Activated naive CD4-positive, alpha-beta T cell treated with anti-CD3 and anti-CD28 coated beads, Interleukin-2, amount 50 U/mL, for 16 hours (primary cell): Measurements from ENCODE around the gene BMF.

Experiments used
- DNase-seq: peaks from one replicate; pipeline ENCODE4 v3.0.0-alpha.2; 2020

Gene BMF

DNA sequence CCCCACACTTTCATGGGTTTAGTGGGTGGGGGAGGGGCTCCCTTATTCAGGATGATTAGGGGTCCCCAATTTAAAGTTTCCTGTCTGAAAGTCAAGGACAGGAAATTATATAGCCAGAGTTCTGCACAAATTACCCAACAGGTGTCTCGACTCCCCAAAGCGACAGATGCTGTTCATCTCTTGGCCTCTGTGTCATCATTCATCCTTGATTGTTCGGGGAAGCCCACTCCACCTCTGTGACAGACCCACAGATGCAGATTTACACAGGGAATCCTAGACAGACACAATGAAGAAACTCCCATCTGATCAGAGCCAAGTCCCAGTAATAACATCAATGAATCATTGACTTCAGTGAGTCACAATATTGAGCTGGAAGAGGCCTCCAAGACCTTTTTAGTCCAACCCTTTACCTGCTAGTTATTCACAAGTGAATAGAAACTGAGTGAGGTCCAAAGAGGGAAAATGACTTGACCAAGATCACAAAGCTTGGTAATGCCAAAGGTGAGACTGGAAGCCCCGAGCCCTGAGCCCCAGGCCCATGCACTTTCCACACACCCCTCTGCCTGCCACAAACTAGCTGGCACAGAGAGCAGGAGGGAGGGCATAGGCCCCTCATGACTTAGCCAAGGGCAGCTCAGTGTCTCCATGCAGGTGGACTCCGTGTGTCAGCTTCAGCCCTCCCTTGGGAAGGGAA lies 61.8 kb downstream of the BMF start:
- DNase-seq = no peak

DNA sequence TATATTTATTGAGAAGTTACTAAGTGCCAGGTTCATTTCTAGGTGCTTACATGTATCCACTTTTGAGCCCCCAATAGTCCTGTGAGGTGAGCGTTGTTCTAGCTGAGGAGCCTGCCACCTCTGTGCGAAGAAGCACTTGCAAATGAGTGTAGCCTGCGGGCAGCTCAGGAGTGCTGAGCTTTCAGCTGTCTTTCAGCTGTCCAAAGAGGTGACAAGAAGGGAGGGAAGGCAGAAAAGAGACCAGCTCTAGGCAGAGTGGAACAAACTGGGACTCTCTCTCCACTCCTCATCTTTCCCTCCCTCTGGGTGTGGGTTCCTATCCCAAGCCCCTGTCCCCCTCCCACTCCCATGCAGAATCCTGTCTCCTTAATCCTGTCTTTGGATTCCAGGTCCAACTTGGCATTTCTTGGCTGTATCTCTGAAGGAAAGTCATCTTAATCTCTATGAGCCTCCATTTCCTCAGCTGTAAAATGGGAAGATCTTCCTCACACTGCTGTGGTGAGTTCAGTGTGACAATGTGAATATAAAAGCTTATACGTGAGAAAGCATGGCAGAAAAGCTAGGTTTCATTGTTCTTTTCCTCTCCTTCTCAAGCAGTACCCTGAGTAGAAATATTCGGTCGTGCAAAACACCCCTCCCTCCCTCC lies 63.0 kb downstream of the BMF start:
- DNase-seq = no peak

DNA sequence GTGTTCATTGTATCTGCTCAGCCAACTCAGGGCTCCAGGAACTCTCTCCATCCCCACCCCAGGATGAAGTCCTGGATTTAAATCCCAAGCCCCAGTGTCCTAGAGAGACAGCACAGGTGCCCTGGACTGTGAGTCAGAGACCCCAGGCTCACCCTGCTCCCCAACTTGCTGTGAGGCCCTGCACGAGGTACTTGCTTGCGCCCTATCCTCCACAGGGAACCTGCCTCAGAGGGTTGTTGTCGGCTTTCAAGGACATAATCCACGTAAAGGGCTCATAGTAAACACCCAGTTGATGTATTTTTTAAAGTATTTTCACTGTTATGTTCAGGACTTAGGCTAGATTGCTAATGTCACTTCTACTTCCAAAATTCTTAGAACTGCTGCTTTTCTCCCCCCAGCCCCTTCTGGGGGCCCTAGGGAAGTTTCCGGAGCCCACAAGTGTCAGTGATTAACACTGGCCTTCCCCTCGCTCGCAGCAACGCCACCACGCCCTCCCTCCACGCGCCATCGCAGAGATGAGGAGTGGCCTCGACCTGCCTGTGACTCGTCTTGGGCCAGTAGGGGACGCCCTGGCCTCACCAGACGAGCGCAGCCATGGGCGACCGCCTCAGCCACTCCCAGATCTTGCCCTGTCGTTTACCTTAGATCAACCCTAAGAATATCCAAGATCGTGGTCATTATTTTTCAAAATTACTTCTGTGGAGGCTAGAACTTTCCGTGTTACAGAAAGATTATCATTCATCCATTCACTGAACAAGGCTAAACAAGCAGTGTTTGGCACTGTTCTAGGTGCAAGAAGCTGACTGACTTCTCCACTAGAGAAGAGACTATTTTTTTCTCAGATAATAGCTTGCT lies 63.7 kb downstream of the BMF start:
- DNase-seq = peak; percentile 87

DNA sequence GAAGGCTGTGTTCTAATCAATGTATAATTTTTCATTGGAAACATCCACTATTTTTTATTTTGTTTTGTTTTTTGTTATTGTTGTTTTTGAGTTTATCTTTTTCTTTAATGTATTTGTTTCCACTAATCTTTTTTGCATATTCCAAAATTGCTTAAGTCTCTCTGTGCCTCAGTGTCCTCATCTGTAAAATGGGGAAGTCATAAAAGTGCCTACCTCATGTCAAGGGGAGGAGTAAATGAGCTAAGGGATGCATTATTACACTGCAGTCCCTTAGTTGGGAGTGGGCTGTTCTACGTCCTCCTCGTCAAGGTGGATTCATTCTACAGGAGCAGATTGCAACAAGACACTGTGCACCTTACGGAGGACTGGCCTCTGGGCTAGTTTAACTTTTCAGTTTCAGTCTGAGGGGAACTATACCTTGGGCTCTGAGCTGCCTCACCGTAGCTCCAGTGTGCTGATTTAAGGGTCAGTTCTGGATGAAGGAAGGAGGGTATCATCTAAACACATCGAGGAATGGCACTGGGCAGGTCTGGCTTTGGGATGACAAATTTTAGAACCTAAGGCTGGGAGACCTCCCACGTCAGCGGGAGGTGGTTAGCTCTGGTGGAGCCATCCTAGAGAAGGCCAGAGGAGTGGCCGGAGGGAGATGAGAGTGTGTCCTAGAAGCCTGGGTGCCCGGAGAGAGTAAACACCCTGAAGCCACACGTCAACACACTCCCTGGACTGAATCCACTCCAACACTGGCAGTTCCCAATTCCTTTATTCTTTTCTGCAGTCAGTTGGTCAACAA lies 64.6 kb downstream of the BMF start:
- no peak for DNase-seq

DNA sequence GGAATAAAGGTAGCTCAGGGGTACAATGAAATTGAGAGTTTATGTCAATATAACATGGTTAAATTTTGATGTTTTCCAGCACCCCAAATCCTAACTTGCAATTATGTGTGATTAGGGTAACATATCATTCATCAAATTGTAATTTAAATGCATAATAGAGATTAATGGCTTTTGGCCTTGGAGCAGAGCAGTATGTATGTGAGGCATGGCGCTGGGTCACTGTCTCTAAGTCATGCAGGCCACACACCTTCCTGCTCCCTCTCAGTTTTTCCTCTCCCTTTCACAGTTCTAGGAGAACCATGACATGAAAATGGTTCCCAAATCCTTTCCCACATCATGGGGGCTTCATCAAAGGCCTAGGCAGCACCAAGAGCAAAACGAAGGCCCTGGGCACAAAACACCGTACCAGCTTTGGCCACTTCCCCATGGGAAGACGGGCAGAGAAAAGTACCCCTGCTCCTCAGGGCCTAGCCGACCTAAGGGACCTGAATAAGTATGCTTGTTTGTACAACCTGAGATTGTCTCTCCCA lies 65.8 kb downstream of the BMF start:
- no peak for DNase-seq

DNA sequence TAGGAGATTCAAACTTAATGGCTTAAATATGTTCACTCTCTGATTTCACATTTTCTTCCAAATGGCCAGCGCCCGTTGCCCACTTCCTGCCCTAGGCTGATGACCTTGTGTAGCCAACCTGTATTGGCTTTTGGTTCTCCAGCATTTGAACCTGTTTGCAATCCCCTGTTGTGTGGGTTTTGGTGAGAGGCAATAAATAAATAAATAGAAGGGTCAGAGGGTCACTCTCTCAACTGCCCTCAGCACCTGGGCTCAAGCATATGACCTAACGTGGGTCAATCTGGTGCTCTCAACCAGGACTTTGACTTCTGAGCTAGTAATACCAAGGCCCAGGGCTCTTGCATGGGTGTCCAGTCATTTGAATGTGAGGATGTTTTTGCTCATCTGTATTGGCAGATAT lies 67.9 kb downstream of the BMF start:
- no peak for DNase-seq

DNA sequence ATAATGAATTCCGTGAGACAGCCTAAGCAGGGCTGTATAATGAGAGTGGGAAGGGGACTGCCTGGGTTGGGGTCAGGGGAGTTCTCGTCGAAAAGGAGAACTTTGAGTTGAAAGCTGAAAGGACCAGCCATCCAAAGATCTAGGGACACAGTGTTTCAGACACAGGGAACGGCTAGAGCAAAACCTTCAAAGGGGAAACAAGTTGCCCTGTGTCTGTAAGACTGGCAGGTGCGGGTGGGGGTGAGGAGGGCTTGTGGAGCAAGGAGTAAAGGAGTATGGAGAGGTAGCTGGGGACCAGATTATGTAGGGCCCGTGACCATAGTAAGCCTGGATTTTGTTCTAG lies 68.4 kb downstream of the BMF start:
- DNase-seq = no peak

DNA sequence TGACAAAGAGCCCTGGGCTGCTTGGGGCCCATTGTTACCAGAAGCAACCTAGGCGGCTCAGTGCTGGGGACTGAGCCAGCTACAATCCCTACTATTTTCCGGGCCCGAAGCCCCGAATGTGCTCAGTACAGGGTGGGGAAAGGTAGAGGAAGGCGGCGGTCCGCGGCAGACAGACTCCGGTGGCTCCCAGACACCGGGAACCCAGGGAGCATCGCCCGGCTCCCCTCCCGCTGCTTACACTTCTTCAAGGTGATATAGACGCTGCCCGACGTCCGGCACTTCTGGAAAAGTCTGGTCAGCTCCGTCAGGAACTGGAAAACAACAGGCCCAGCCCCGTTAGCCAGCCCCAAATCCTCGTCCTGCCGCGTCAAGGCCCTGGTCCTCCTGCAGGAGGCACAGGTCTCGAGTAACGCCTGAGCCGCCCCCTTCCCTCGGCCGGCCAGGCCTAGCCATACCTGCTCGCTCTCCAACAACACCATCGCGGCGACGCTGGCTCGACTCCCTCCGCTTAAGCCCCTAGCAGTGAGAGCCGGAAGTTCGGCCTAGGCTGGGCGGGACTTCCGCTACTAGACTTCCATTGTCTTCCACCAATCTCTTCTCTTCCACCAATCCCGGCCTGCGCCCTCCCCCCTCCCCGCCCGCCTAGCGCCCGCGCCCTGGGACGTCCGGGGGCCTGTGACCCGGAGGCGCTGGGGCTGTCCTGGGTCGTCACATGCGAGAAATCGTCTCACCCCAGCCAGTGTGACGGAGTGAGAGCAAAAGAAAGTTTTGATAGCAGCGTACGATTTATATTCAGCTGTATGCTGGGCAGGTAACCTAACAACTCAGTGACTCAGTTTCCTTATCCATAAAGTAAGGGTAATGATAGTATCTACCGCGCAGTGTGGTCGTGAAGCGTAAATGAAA lies 69.8 kb downstream of the BMF start, which contains the start of gene SRP14:
Gene SRP14 (minus strand): TSS at position 544 of the 906 bp plus-strand sequence. CDS start 65 bp downstream, at position 479.
- peak; percentile 95 for DNase-seq

DNA sequence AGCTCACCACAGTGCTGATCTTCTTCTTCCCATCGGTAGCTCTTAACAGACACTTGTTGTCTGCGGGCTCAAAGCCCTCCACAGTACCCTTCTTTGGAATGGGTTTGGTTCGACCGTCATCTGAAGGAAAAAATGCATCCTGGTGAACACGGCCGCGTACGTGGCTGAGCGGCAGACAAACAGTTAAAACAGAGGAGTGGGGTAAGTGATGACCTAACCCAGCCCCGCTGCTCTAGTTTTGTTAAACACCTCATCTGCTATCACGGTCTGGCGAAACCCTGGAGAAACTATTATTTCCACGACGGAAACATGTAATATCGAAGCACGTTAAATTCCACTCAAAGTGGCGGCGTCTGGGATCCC lies 70.4 kb downstream of the BMF start:
- DNase-seq = peak; percentile 18
